Retinal pigment epithelial cell (primary cell): ENCODE data around the gene TSPAN15.

ENCODE experiments used
- DNase-seq: peaks from one replicate; pipeline ENCODE4 v3.0.0-alpha.2; 2010; ENCODE audit warnings: low read depth
- H3K4me3 ChIP-seq: 2 replicates; pipeline ENCODE4 v1.5.1; 2011; ENCODE audit warnings: mild to moderate bottlenecking, low read length, control low read depth, moderate library complexity
- CTCF ChIP-seq: conservative IDR thresholded peaks from 2 replicates; pipeline ENCODE4 v1.5.1; 2011; ENCODE audit warnings: low read depth, low read length, control low read depth, inconsistent platforms

Gene TSPAN15

DNA sequence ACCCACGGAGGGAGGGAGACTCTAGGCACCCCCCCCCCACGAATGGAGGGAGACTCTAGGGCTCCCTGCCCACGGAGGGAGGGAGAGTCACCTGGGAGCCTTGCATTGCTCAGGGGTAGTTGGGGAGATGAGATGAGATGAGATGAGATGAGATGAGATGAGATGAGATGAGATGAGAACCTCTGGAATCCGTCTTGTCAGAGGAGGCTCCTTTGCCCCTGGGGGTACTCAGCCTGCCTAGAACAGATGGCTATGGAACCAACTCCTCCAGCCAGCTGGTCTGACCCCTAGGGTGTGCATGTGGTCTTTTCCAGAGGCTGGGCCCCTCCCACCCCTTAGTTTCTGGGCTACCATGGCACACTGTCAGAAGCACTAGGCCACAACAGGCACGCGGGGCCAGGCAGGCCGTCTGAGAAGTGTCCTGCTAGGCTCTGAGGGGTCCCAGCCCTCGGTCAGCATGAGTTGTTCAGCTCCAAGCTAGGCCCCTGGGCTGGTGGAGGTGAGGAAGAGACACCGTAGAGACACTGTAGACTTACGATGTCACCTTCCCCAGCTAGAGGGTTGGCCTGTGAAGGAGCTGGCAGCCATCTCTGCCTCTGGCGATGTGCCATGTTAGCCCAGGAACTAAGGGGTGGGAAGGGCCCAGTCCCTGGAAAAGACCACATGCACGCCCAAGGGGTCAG is 8.8 kb downstream of the TSPAN15 start:
- TF ChIP-seq CTCF: no peak
- H3K4me3 ChIP-seq: no peak overlapping the region
- DNase-seq: no peak

- DNase-seq: no peak
- H3K4me3 ChIP-seq: no peak overlapping the region
- no peak for TF ChIP-seq CTCF
These were observed 9.4 kb downstream of the TSPAN15 start for GRCh38 chr10:69460576-69461242.

DNA sequence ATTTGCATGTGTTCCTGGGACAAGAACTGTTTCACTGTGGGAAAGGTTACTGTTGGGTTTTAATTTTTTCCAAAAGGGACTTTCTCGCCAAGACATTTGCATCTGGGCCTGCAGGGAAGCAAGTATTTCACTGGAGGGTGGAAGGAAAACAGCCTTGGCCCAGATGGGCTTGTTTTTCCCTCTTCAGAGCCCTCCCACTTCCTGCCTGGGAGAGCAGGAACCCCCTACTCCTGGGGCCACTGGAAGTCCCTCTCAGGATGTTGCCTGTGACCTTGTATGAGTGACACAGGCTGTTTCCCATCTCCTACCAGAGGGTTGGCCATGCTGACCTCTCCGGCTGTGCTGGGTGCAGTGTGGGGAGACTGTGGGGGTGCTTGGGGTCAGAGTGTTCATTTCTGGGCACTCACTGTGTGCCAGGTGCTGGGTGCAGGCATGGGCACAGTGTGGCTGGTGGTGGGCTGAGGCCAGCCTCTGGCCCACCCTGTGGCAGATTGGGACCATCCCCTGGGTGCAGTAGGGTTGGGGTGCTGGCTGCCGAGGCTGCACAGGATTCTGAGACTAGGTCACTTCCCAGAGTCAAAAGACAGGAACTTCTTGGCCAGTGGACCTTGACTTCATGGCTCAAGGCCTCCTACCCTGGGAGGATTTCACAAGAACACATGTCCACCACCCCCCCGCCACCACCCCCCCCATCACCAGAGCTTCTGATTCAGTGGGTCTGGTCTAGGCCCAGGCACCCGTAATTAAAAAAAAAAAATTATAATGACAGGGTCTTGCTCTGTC is 10.2 kb downstream of the TSPAN15 start:
- no peak for TF ChIP-seq CTCF

DNA sequence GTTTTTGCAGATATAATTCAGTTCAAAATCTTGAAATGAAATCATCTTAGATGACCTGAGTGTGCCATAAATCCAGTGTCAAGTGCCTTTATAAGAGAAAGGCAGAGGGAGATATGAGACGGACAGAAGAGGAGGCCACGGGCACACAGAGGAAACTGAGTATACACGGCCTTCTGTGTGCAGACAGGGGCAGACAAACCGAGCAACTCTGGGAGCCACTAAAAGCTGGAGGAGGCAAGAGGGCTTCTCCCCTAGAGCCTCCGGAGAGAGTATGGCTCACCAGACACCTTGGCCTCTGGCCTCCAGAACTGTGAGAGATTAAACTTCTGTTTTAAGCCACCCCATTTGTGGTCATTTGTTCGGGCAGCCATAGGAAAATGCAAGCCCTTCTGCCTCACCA is 12.6 kb downstream of the TSPAN15 start:
- no peak for DNase-seq
- TF ChIP-seq CTCF: no peak
- H3K4me3 ChIP-seq: no peak overlapping the region

More for the DNA sequence above, 10.2 kb downstream of the TSPAN15 start:
- no peak overlapping the region for H3K4me3 ChIP-seq
- DNase-seq: no peak

- H3K4me3 ChIP-seq: no peak overlapping the region
- no peak for TF ChIP-seq CTCF
- no peak for DNase-seq
These were observed 13.1 kb downstream of the TSPAN15 start for GRCh38 chr10:69464401-69464800.

DNA sequence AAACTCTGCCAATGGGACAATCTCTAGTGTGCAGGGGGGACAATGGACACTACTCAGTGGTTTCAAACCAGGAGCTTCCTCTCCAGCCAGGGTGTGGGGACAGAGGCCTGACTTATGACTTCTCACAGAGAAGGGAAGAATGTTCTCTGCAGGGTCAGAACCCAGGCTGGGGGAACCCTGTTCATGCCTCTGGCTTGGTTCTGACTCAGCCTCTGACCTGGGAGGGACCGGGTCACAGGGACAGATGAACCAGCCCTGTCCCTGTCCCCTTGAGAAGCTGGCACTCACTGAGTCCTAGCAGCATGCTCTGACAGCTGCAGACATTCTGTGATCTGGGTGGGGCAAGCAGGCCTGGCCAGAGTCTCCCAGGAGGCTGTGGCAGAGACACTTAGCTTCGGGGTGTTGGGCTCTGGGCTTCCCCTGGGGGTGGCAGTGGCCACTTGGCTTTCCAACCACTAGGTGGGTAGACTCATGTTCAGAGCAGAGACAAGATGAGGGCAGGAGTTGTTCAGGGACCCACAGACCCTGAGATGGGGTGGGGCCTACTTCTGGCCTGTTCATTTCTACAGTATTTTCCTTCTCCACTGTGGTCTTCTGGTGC is 13.6 kb downstream of the TSPAN15 start:
- TF ChIP-seq CTCF: no peak
- DNase-seq: no peak
- H3K4me3 ChIP-seq: no peak overlapping the region
